Vagina (tissue), 2 donors: ENCODE measurements around the gene ATP6V1C2.

Source experiments
- POLR2A ChIP-seq, 2 donors: fragments of 450-650 bp; IDR thresholded peaks; one replicate each; pipeline ENCODE4 v1.6.1; 2017; ENCODE audit warnings: antibody characterized with exemption in 2 of 2, mild to moderate bottlenecking in 2 of 2, moderate library complexity in 2 of 2
- TF ChIP-seq, protein P1 (sequence below), 3 experiments: fragments of 450-650 bp in 2 of 3; fragments of 200-600 bp in 1 of 3; sonication (generic) in 1 of 3; IDR thresholded peaks; one replicate each; pipeline ENCODE4 v1.5.1; 2017 to 2019; ENCODE audit warnings: antibody characterized with exemption in 3 of 3, mild to moderate bottlenecking in 2 of 3, moderate library complexity in 2 of 3

DNA sequence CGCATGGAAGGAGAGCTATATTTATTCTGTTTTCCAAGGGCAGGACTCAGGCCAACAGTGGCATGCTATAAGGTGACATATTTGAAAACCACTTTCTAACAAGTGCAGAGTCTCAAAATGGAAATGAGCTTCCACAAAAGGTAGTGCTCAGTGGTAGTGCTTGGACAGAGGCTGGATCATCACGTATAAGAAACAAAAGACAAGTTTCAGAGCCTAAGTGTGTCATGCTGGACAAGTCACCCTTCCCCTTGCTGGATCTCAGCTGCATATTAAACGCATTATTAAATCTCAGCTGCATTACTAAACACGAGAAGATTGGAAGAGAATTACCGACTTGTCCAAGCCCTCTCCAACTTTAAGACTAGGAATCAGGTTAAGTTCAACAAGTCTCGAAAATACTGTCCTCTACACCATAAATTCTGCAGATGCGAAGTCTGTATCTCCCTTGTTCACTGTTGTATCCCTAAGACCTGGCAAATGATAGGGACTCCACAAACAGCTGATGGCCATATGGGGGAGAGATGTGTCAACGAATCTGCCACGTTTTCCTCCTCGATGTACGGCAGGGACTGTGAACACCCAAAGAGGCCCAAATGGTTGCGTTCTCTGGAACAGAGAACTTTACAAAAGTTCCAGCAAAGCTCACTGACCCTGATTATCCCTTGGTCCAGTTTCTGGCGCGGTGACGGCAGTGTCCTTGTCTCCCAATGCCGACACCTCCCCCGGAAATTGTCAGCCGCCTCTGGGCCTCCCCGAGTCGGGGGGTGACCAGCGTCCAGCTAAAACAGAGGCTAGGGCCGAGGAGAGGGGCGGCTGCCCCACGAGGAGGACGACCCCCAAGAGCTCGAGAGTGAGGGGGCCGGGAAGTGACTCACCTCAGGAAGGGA lies 32.3 kb upstream of the ATP6V1C2 start:
- TF ChIP-seq, protein P1, sequence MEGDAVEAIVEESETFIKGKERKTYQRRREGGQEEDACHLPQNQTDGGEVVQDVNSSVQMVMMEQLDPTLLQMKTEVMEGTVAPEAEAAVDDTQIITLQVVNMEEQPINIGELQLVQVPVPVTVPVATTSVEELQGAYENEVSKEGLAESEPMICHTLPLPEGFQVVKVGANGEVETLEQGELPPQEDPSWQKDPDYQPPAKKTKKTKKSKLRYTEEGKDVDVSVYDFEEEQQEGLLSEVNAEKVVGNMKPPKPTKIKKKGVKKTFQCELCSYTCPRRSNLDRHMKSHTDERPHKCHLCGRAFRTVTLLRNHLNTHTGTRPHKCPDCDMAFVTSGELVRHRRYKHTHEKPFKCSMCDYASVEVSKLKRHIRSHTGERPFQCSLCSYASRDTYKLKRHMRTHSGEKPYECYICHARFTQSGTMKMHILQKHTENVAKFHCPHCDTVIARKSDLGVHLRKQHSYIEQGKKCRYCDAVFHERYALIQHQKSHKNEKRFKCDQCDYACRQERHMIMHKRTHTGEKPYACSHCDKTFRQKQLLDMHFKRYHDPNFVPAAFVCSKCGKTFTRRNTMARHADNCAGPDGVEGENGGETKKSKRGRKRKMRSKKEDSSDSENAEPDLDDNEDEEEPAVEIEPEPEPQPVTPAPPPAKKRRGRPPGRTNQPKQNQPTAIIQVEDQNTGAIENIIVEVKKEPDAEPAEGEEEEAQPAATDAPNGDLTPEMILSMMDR (IDR thresholded peaks at IDR 0.05): no peak
- TF ChIP-seq POLR2A (IDR thresholded peaks at IDR 0.05): no peak
